HCT116 (cell line): ENCODE measurements around the gene DHX32. TPM values are rescaled to one million over a fixed set of nuclear protein-coding genes. Genes with fewer than 3 reads are reported as not detected.

Experiments
- ATAC-seq: fragments of 200-7000 bp; cut with Tn5 transposase; 2 replicates; pipeline ENCODE4 v1.9.1; 2020; ENCODE audit warnings: mild to moderate bottlenecking, moderate library complexity
- BruUV-seq: library from RNA; stranded (reverse); fragments of 400-500 nt; replicated peaks from 2 replicates; lab custom pipeline; 2021; lab: Mats Ljungman, UMichigan
- CTCF ChIA-PET: fragments of 300-600 bp; sonication (Branson Sonifier 250); formaldehyde crosslinking; loops from one replicate; lab custom pipeline; 2021; ENCODE audit warnings: antibody characterized with exemption; lab: Charles Lee
- POLR2A ChIA-PET: fragments of 300-600, 350-600 bp; sonication (Branson Sonifier 250); formaldehyde crosslinking; loops from one replicate; lab custom pipeline; 2021; ENCODE audit warnings: antibody characterized with exemption; lab: Charles Lee
- RAD21 ChIA-PET, 2 experiments: fragments of 300-600 bp; sonication (Branson Sonifier 250); formaldehyde crosslinking; loops; one replicate each; lab custom pipeline; 2023; ENCODE audit warnings: low total read pairs in 2 of 2; ENCODE audit not compliant: uncharacterized antibody in 2 of 2, unreplicated experiment in 2 of 2, low non-redundant PET in 1 of 2; lab: Charles Lee
- DNase-seq: peaks from one replicate; pipeline ENCODE4 v3.0.0-alpha.2; 2010; ENCODE audit warnings: low read depth, low spot score
- H2AFZ ChIP-seq: fragments of 200-600 bp; shearing (Covaris generic), sonication (generic); 2 replicates; pipeline ENCODE4 v1.6.1; 2017; ENCODE audit warnings: low read depth, mixed run types, mixed read lengths, antibody characterized with exemption, low read length; ENCODE audit not compliant: poor library complexity, severe bottlenecking
- H3K27ac ChIP-seq: 2 replicates; pipeline ENCODE4 v1.5.1; 2012; ENCODE audit warnings: low read depth, low read length
- H3K27me3 ChIP-seq: fragments of 200-600 bp; sonication (generic); 2 replicates; pipeline ENCODE4 v1.6.1; 2016; ENCODE audit warnings: mixed run types, low read length, mixed read lengths; ENCODE audit not compliant: insufficient read depth
- H3K36me3 ChIP-seq, 2 experiments: fragments of 200-500 bp in 1 of 2; fragments of 200-600 bp in 1 of 2; sonication (Bioruptor generic) in 1 of 2; sonication (generic) in 1 of 2; 2 replicates each; pipeline versions ENCODE4 v1.5.1 to v1.6.1; 2014 to 2016; ENCODE audit warnings: low read length in 2 of 2, inconsistent platforms in 1 of 2, mixed read lengths in 1 of 2, mixed run types in 1 of 2; ENCODE audit not compliant: insufficient read depth in 2 of 2, control insufficient read depth in 1 of 2
- H3K4me1 ChIP-seq, 2 experiments: fragments of 200-600 bp in 1 of 2; sonication (generic) in 1 of 2; 2 replicates each; pipeline versions ENCODE4 v1.5.1 to v1.6.1; 2012 to 2017; ENCODE audit warnings: low read length in 2 of 2, inconsistent platforms in 1 of 2, mild to moderate bottlenecking in 1 of 2, mixed read lengths in 1 of 2, mixed run types in 1 of 2, moderate library complexity in 1 of 2; ENCODE audit not compliant: insufficient read depth in 2 of 2, control insufficient read depth in 1 of 2
- H3K4me2 ChIP-seq: fragments of 200-600 bp; sonication (generic); 2 replicates; pipeline ENCODE4 v1.6.1; 2017; ENCODE audit warnings: mixed run types, low read length, mixed read lengths
- H3K4me3 ChIP-seq, 2 experiments: fragments of 200-600 bp in 1 of 2; sonication (generic) in 1 of 2; replicated peaks in 1 of 2; 2 replicates each; pipeline ENCODE4 v1.5.1; 2011 to 2016; ENCODE audit warnings: low read length in 2 of 2, control low read depth in 1 of 2, low read depth in 1 of 2, mild to moderate bottlenecking in 1 of 2, mixed read lengths in 1 of 2, mixed run types in 1 of 2
- H3K79me2 ChIP-seq: fragments of 200-600 bp; sonication (generic); 2 replicates; pipeline ENCODE4 v1.6.1; 2017; ENCODE audit warnings: mild to moderate bottlenecking, mixed run types, low read length, moderate library complexity, mixed read lengths; ENCODE audit not compliant: insufficient read depth
- H3K9ac ChIP-seq: fragments of 200-600 bp; sonication (generic); 2 replicates; pipeline ENCODE4 v1.6.1; 2016; ENCODE audit warnings: low read length, mixed read lengths
- H3K9me2 ChIP-seq: fragments of 200-600 bp; sonication (generic), shearing (Covaris generic); 2 replicates; pipeline ENCODE4 v1.6.1; 2017; ENCODE audit warnings: mixed run types, mild to moderate bottlenecking, moderate library complexity; ENCODE audit not compliant: insufficient read depth
- H3K9me3 ChIP-seq, 2 experiments: fragments of 200-500 bp in 1 of 2; fragments of 200-600 bp in 1 of 2; sonication (Bioruptor generic) in 1 of 2; sonication (generic) in 1 of 2; 2 replicates each; pipeline ENCODE4 v1.6.1; 2014 to 2017; ENCODE audit warnings: low read length in 2 of 2, mixed read lengths in 2 of 2, inconsistent platforms in 1 of 2, low read depth in 1 of 2, mild to moderate bottlenecking in 1 of 2, mixed run types in 1 of 2, moderate library complexity in 1 of 2; ENCODE audit not compliant: control insufficient read depth in 1 of 2, insufficient read depth in 1 of 2
- H4K20me1 ChIP-seq: fragments of 200-600 bp; sonication (generic), shearing (Covaris generic); 2 replicates; pipeline ENCODE4 v1.6.1; 2017; ENCODE audit warnings: mixed run types, mild to moderate bottlenecking, moderate library complexity; ENCODE audit not compliant: insufficient read depth
- CBX3 ChIP-seq: IDR thresholded peaks from 2 replicates; pipeline ENCODE4 v1.6.1; 2012; ENCODE audit warnings: low read depth
- CEBPB ChIP-seq: IDR thresholded peaks from 2 replicates; pipeline ENCODE4 v1.6.1; 2012; ENCODE audit warnings: low read depth
- EGR1 ChIP-seq: IDR thresholded peaks from 2 replicates; pipeline ENCODE4 v1.6.1; 2012; ENCODE audit warnings: low read depth
- EZH2 ChIP-seq: fragments of 200-600 bp; sonication (generic); IDR thresholded peaks from 2 replicates; pipeline ENCODE4 v1.6.1; 2017; ENCODE audit warnings: antibody characterized with exemption, mixed run types
- FOSL1 ChIP-seq: IDR thresholded peaks from 2 replicates; pipeline ENCODE4 v1.6.1; 2012; ENCODE audit warnings: low read depth
- POLR2A ChIP-seq: IDR thresholded peaks from 2 replicates; pipeline ENCODE4 v1.7.0; 2011; ENCODE audit warnings: borderline replicate concordance; ENCODE audit not compliant: insufficient read depth, insufficient read length; ENCODE audit errors: extremely low read depth
- RAD21 ChIP-seq: IDR thresholded peaks from 2 replicates; pipeline ENCODE4 v1.6.1; 2012; ENCODE audit warnings: low read depth, mild to moderate bottlenecking
- SIN3A ChIP-seq: IDR thresholded peaks from 2 replicates; pipeline ENCODE4 v1.6.1; 2012; ENCODE audit warnings: low read depth
- TCF7L2 ChIP-seq: IDR thresholded peaks from 2 replicates; pipeline ENCODE4 v1.7.0; 2011; ENCODE audit warnings: borderline replicate concordance, inconsistent platforms; ENCODE audit not compliant: insufficient read depth, insufficient read length; ENCODE audit errors: extremely low read depth
- YY1 ChIP-seq: IDR thresholded peaks from 2 replicates; pipeline ENCODE4 v1.6.1; 2011; ENCODE audit warnings: low read length, low read depth, moderate library complexity, mild to moderate bottlenecking; ENCODE audit not compliant: insufficient replicate concordance; ENCODE audit errors: extremely low read depth
- ZNF274 ChIP-seq: fragments of 200-500 bp; sonication (Bioruptor generic); IDR thresholded peaks from 2 replicates; pipeline ENCODE4 v1.6.1; 2014; ENCODE audit warnings: mild to moderate bottlenecking, low read depth, low read length, inconsistent platforms
- intact Hi-C: fragments of 100-400 bp; cut with micrococcal nuclease; formaldehyde crosslinking; loops from 2 replicates; pipeline ENCODE4 v1.10.0; 2022
- total RNA-seq: library from RNA; stranded (reverse); gene quantifications from one replicate; pipeline ENCODE4 v1.2.1, GENCODE V29; 2021; ENCODE audit not compliant: unreplicated experiment
- TF ChIP-seq, protein P1 (sequence below): IDR thresholded peaks from 2 replicates; pipeline ENCODE4 v1.6.1; 2012
- TF ChIP-seq, protein P2 (sequence below): IDR thresholded peaks from 2 replicates; pipeline ENCODE4 v1.6.1; 2011; ENCODE audit warnings: mild to moderate bottlenecking, low read length, moderate library complexity; ENCODE audit not compliant: insufficient replicate concordance; ENCODE audit errors: extremely low read depth
- TF ChIP-seq, protein P3 (sequence below), 3 experiments: fragments of 200-600 bp in 1 of 3; sonication (generic) in 1 of 3; IDR thresholded peaks in 2 of 3; conservative IDR thresholded peaks in 1 of 3; 2 replicates each; pipeline ENCODE4 v1.5.1; 2012 to 2017; ENCODE audit warnings: low read depth in 2 of 3, low read length in 2 of 3, antibody characterized with exemption in 1 of 3, borderline replicate concordance in 1 of 3, control low read depth in 1 of 3, mild to moderate bottlenecking in 1 of 3, mixed read lengths in 1 of 3, mixed run types in 1 of 3, moderate library complexity in 1 of 3; ENCODE audit not compliant: insufficient read depth in 1 of 3
- TF ChIP-seq, protein P4 (sequence below): IDR thresholded peaks from 2 replicates; pipeline ENCODE4 v1.6.1; 2012; ENCODE audit warnings: low read depth

Gene DHX32
- total RNA-seq, 1 experiment from 2014 or later, result 50.9 TPM

DNA sequence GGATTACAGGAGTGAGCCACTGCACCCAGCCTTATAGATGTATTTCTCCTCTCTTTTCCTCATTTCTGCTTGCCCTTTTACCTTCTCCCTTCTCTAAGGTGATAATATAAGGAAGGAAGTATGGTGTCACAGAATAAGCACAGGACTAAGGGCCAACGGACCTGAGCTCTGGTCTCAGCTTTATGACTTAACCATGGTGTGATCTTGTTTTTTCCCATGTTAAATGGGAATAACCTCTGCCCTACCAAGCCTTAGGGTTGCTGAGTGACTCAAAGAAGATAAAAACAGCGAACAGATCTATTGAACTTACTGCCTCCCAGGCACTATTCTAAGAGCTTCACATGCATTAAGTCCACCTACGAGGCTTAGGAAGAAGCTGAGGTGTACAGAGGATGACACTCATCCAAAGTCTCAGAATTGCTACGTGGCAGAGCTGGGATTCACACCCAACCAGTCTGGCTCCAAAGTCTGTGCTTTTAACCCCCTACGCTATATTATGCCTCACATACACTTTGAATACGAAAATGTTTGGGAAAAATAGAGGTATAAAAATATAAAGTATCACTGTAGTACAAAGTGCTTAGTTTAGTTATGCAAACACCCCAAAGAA lies 63.6 kb downstream of the DHX32 start:
- POLR2A ChIA-PET, result no interaction called here
- no peaks in the 10 kb centered on the region for H4K20me1 ChIP-seq
- no peak overlapping the region for H3K27ac ChIP-seq
- TF ChIP-seq TCF7L2, result no peak
- TF ChIP-seq, protein P1, sequence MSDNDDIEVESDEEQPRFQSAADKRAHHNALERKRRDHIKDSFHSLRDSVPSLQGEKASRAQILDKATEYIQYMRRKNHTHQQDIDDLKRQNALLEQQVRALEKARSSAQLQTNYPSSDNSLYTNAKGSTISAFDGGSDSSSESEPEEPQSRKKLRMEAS, result no peak
- TF ChIP-seq POLR2A, result no peak
- TF ChIP-seq CBX3, result no peak
- TF ChIP-seq EZH2, result no peak
- TF ChIP-seq RAD21, result no peak
- TF ChIP-seq YY1, result no peak
- TF ChIP-seq, protein P2, sequence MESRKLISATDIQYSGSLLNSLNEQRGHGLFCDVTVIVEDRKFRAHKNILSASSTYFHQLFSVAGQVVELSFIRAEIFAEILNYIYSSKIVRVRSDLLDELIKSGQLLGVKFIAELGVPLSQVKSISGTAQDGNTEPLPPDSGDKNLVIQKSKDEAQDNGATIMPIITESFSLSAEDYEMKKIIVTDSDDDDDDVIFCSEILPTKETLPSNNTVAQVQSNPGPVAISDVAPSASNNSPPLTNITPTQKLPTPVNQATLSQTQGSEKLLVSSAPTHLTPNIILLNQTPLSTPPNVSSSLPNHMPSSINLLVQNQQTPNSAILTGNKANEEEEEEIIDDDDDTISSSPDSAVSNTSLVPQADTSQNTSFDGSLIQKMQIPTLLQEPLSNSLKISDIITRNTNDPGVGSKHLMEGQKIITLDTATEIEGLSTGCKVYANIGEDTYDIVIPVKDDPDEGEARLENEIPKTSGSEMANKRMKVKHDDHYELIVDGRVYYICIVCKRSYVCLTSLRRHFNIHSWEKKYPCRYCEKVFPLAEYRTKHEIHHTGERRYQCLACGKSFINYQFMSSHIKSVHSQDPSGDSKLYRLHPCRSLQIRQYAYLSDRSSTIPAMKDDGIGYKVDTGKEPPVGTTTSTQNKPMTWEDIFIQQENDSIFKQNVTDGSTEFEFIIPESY, result no peak
- no peak for TF ChIP-seq ZNF274
- TF ChIP-seq EGR1, result no peak
- no peak for TF ChIP-seq FOSL1
- no peak for TF ChIP-seq SIN3A
- TF ChIP-seq, protein P3, sequence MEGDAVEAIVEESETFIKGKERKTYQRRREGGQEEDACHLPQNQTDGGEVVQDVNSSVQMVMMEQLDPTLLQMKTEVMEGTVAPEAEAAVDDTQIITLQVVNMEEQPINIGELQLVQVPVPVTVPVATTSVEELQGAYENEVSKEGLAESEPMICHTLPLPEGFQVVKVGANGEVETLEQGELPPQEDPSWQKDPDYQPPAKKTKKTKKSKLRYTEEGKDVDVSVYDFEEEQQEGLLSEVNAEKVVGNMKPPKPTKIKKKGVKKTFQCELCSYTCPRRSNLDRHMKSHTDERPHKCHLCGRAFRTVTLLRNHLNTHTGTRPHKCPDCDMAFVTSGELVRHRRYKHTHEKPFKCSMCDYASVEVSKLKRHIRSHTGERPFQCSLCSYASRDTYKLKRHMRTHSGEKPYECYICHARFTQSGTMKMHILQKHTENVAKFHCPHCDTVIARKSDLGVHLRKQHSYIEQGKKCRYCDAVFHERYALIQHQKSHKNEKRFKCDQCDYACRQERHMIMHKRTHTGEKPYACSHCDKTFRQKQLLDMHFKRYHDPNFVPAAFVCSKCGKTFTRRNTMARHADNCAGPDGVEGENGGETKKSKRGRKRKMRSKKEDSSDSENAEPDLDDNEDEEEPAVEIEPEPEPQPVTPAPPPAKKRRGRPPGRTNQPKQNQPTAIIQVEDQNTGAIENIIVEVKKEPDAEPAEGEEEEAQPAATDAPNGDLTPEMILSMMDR (IDR thresholded peaks at IDR 0.05 in 2 of 3, conservative IDR thresholded peaks at IDR 0.05 in 1 of 3; ENCODE audit: borderline replicate concordance in 1 of 3, insufficient read depth in 1 of 3, low read depth in 2 of 3, low read length in 2 of 3), result no peak
- no peak for TF ChIP-seq CEBPB
- TF ChIP-seq, protein P4, sequence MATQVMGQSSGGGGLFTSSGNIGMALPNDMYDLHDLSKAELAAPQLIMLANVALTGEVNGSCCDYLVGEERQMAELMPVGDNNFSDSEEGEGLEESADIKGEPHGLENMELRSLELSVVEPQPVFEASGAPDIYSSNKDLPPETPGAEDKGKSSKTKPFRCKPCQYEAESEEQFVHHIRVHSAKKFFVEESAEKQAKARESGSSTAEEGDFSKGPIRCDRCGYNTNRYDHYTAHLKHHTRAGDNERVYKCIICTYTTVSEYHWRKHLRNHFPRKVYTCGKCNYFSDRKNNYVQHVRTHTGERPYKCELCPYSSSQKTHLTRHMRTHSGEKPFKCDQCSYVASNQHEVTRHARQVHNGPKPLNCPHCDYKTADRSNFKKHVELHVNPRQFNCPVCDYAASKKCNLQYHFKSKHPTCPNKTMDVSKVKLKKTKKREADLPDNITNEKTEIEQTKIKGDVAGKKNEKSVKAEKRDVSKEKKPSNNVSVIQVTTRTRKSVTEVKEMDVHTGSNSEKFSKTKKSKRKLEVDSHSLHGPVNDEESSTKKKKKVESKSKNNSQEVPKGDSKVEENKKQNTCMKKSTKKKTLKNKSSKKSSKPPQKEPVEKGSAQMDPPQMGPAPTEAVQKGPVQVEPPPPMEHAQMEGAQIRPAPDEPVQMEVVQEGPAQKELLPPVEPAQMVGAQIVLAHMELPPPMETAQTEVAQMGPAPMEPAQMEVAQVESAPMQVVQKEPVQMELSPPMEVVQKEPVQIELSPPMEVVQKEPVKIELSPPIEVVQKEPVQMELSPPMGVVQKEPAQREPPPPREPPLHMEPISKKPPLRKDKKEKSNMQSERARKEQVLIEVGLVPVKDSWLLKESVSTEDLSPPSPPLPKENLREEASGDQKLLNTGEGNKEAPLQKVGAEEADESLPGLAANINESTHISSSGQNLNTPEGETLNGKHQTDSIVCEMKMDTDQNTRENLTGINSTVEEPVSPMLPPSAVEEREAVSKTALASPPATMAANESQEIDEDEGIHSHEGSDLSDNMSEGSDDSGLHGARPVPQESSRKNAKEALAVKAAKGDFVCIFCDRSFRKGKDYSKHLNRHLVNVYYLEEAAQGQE, result no peak
- H3K9ac ChIP-seq, result no peak overlapping the region
- no peaks in the 10 kb centered on the region for H3K27me3 ChIP-seq
- peaks cover 13% of the 10 kb centered on the region for H3K79me2 ChIP-seq
- H3K9me2 ChIP-seq, result no peaks in the 10 kb centered on the region
- RAD21 ChIA-PET, result no interaction called here
- no peak overlapping the region for H2AFZ ChIP-seq
- intact Hi-C loops, result no loop called here
- no peaks in the 10 kb centered on the region; a peak in 2 of 4 replicates for H3K36me3 ChIP-seq
- no TSS peak for BruUV-seq
- no peak for ATAC-seq
- no peak overlapping the region for H3K4me3 ChIP-seq
- H3K9me3 ChIP-seq, result no peaks in the 10 kb centered on the region
- no peak overlapping the region for H3K4me2 ChIP-seq
- DNase-seq, result no peak
- H3K4me1 ChIP-seq, result peaks cover 3 to 8% of the 10 kb centered on the region in 2 experiments; a peak in 3 of 4 replicates
- CTCF ChIA-PET, result no interaction called here
